Esophagus muscularis mucosa (tissue), 4 donors: ENCODE results near the gene TRPV6.

Experiments used
- CTCF ChIP-seq, 3 experiments: fragments of 200-600 bp in 2 of 3; fragments of 450-650 bp in 1 of 3; sonication (generic) in 2 of 3; IDR thresholded peaks; one replicate each; pipeline ENCODE4 v1.5.1; 2017 to 2019; ENCODE audit warnings: antibody characterized with exemption in 3 of 3, mild to moderate bottlenecking in 2 of 3, moderate library complexity in 1 of 3
- EP300 ChIP-seq: sonication (generic); formaldehyde crosslinking; IDR thresholded peaks from one replicate; pipeline ENCODE4 v1.6.1; 2017; ENCODE audit warnings: antibody characterized with exemption
- POLR2A ChIP-seq: fragments of 450-650 bp; IDR thresholded peaks from one replicate; pipeline ENCODE4 v1.6.1; 2017; ENCODE audit warnings: antibody characterized with exemption, moderate library complexity, mild to moderate bottlenecking, low read depth
- POLR2AphosphoS5 ChIP-seq, 2 donors: sonication (generic); formaldehyde crosslinking; IDR thresholded peaks; one replicate each; pipeline ENCODE4 v1.6.1; 2017; ENCODE audit warnings: antibody characterized with exemption in 2 of 2

GRCh38 chr7:142874837-142875236 is 10.7 kb downstream of the TRPV6 start:
- no peak for TF ChIP-seq POLR2AphosphoS5 (IDR thresholded peaks at IDR 0.05)
- TF ChIP-seq POLR2A, result no peak
- TF ChIP-seq CTCF (IDR thresholded peaks at IDR 0.05), result no peak
- no peak for TF ChIP-seq EP300
